OCI-LY3 (cell line): ENCODE data around the gene GPR85.
"Not testable (repeated sequence)": the region's sequence is repeated elsewhere in the genome, so short reads cannot be mapped to it uniquely, and the experiment has no call there.

ENCODE experiments used
- EZH2phosphoT487 ChIP-seq: fragments of 200-600 bp; shearing (Covaris generic); IDR thresholded peaks from 2 replicates; pipeline ENCODE4 v1.6.1; 2018; ENCODE audit warnings: antibody characterized with exemption, mixed run types, low read depth
- TF ChIP-seq, protein P1 (sequence below): fragments of 200-600, 300-600 bp; sonication (generic); IDR thresholded peaks from 2 replicates; pipeline ENCODE4 v1.5.1; 2014; ENCODE audit warnings: antibody characterized with exemption, low read length, low read depth

GRCh38 chr7:113049221-113049620, 37.4 kb downstream of the GPR85 start:
- TF ChIP-seq, protein P1, sequence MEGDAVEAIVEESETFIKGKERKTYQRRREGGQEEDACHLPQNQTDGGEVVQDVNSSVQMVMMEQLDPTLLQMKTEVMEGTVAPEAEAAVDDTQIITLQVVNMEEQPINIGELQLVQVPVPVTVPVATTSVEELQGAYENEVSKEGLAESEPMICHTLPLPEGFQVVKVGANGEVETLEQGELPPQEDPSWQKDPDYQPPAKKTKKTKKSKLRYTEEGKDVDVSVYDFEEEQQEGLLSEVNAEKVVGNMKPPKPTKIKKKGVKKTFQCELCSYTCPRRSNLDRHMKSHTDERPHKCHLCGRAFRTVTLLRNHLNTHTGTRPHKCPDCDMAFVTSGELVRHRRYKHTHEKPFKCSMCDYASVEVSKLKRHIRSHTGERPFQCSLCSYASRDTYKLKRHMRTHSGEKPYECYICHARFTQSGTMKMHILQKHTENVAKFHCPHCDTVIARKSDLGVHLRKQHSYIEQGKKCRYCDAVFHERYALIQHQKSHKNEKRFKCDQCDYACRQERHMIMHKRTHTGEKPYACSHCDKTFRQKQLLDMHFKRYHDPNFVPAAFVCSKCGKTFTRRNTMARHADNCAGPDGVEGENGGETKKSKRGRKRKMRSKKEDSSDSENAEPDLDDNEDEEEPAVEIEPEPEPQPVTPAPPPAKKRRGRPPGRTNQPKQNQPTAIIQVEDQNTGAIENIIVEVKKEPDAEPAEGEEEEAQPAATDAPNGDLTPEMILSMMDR: not testable (repeated sequence)
- not testable (repeated sequence) for TF ChIP-seq EZH2phosphoT487
